CD4-positive, CD25-positive, alpha-beta regulatory T cell (primary cell): ENCODE data around the gene COPB1. TPM values are rescaled to one million over a fixed set of nuclear protein-coding genes. Genes with fewer than 3 reads are reported as not detected.
A peak's percentile ranks its signal among the peaks of the same experiment; 100 is the strongest.

Source experiments
- ATAC-seq, 2 donors: fragments of 150-1000 bp; cut with Tn5 transposase; one replicate each; pipeline ENCODE4 v1.10.0; 2021; ENCODE audit warnings: low read depth in 2 of 2, moderate number of reproducible peaks in 2 of 2, moderate library complexity in 1 of 2
- DNase-seq, 3 donors: peaks; one replicate each; pipeline versions ENCODE4 v3.0.0 to v3.0.0-alpha.2; 2012 to 2022; ENCODE audit warnings: mixed read lengths in 1 of 3
- H3K27ac ChIP-seq: one replicate; pipeline ENCODE4 v1.7.0; 2013; ENCODE audit warnings: mild to moderate bottlenecking, low read length; ENCODE audit not compliant: insufficient read depth, poor library complexity, severe bottlenecking
- H3K27me3 ChIP-seq: one replicate; pipeline ENCODE4 v1.7.0; 2013; ENCODE audit warnings: low read length; ENCODE audit not compliant: control insufficient read depth, insufficient read depth
- H3K36me3 ChIP-seq: one replicate; pipeline ENCODE4 v1.7.0; 2013; ENCODE audit warnings: mild to moderate bottlenecking, low read length, moderate library complexity; ENCODE audit not compliant: control insufficient read depth, insufficient read depth
- H3K4me1 ChIP-seq: 2 replicates; pipeline ENCODE4 v1.7.0; 2013; ENCODE audit warnings: mild to moderate bottlenecking, low read length; ENCODE audit not compliant: insufficient read depth, control insufficient read depth, poor library complexity, severe bottlenecking
- H3K4me3 ChIP-seq: one replicate; pipeline ENCODE4 v1.7.0; 2013; ENCODE audit warnings: low read depth, mild to moderate bottlenecking, low read length, moderate library complexity
- H3K9me3 ChIP-seq, 2 experiments: 1 replicate in 1 of 2; 2 replicates in 1 of 2; pipeline ENCODE4 v1.7.0; 2013; ENCODE audit warnings: low read length in 2 of 2, mild to moderate bottlenecking in 1 of 2, moderate library complexity in 1 of 2; ENCODE audit not compliant: control insufficient read depth in 2 of 2
- H3K27ac Mint-ChIP-seq, 3 donors: one replicate each; pipeline ENCODE4 v1.8.0; 2020 to 2022; ENCODE audit warnings: mild to moderate bottlenecking in 3 of 3, mixed read lengths in 3 of 3, moderate library complexity in 2 of 3
- H3K27me3 Mint-ChIP-seq: one replicate; pipeline ENCODE4 v1.8.0; 2022; ENCODE audit warnings: mild to moderate bottlenecking, mixed read lengths
- H3K36me3 Mint-ChIP-seq: one replicate; pipeline ENCODE4 v1.8.0; 2020; ENCODE audit warnings: mixed read lengths
- H3K4me1 Mint-ChIP-seq, 4 donors: one replicate each; pipeline ENCODE4 v1.8.0; 2020 to 2022; ENCODE audit warnings: mixed read lengths in 4 of 4, mild to moderate bottlenecking in 1 of 4
- H3K4me3 Mint-ChIP-seq, 4 donors: one replicate each; pipeline ENCODE4 v1.8.0; 2020 to 2022; ENCODE audit warnings: mild to moderate bottlenecking in 4 of 4, mixed read lengths in 4 of 4, moderate library complexity in 3 of 4
- H3K9me3 Mint-ChIP-seq, 7 donors: one replicate each; pipeline ENCODE4 v1.8.0; 2020 to 2022; ENCODE audit warnings: mixed read lengths in 7 of 7, mild to moderate bottlenecking in 3 of 7, moderate library complexity in 2 of 7
- polyA plus RNA-seq, 4 donors: library from polyadenylated mRNA; unstranded; fragments of 300-500 nt; fragmentation: Illumina TruSeq; gene quantifications; one replicate each; pipeline ENCODE4 v1.2.3, GENCODE V29; 2021
- total RNA-seq: library from RNA; stranded (reverse); gene quantifications from one replicate; pipeline ENCODE4 v1.2.3, GENCODE V29; 2022

Gene COPB1
- total and polyA plus RNA-seq, 5 donors from 2014 or later = 66.1 to 94.9 (median 78.0) TPM

GRCh38 chr11:14463623-14464022 is 36.0 kb downstream of the COPB1 start:
- Mint-ChIP-seq H3K4me3 (no peak overlapping the region), H3K36me3 (peaks cover 32% of the 10 kb centered on the region), H3K27me3 (no peaks in the 10 kb centered on the region), H3K27ac (no peak overlapping the region), H3K9me3 (no peaks in the 10 kb centered on the region), H3K4me1 (peaks cover 12 to 16% (median 14%) of the 10 kb centered on the region in 4 donors)
- peaks cover 15% of the 10 kb centered on the region for H3K4me1 ChIP-seq
- H3K9me3 ChIP-seq = no peaks in the 10 kb centered on the region
- H3K27me3 ChIP-seq = no peaks in the 10 kb centered on the region
- DNase-seq (no peak), ATAC-seq (no peak)
- peaks cover 97% of the 10 kb centered on the region for H3K36me3 ChIP-seq
- peak overlapping the region; percentile 26 for H3K4me3 ChIP-seq
- H3K27ac ChIP-seq = no peak overlapping the region

DNA sequence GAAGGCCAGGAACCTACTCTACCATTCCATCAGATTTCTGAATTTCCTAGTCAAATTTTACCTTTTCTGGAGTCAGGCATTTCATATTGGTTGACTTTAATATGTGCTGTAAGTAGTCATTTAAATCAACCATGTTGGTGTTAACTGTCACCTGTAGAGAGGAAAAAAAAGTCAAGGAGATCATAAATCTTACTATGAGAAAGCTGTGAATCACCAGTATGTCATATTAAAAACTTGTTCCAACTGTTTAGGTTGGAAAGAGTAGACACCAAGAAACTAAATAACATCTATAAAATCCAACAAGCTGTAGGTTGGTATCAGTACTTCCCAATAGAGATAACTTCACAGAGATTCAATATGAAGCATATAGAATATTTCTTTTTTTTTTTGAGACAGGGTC is 39.5 kb downstream of the COPB1 start:
- Mint-ChIP-seq H3K36me3 (peaks cover 32% of the 10 kb centered on the region), H3K27ac (peak overlapping the region in 2 of 3 donors; percentile 62 to 71)

DNA sequence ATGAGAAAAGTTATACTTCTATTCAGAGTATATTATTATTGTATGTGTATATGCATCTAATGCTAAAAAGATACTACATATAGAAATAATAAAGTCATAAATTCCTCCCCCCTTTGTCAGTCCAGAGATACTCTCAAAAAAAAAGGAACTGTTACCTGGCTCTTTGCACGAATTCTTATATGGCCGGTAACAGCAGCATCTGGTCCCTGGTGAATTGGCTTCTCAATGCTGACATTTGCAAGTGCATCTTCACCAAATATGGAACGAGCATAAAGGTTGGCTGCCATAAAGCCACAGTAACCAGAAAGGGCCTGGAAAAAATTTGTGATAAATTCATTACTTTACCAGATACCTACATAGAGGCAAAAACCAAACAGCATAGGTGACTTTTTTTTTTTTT is 41.2 kb downstream of the COPB1 start:
- ATAC-seq (no peak), DNase-seq (no peak)
- no peak overlapping the region for H3K4me3 ChIP-seq
- H3K4me1 ChIP-seq = peaks cover 2% of the 10 kb centered on the region
- H3K4me3 Mint-ChIP-seq = no peak overlapping the region
- H3K4me1 Mint-ChIP-seq = peaks cover 2 to 7% (median 4%) of the 10 kb centered on the region in 4 donors
- no peak overlapping the region for H3K27ac Mint-ChIP-seq
- no peaks in the 10 kb centered on the region for H3K9me3 Mint-ChIP-seq
- H3K36me3 Mint-ChIP-seq = peaks cover 32% of the 10 kb centered on the region
- H3K27me3 Mint-ChIP-seq = no peaks in the 10 kb centered on the region
- no peaks in the 10 kb centered on the region for H3K9me3 ChIP-seq
- peaks cover 71% of the 10 kb centered on the region for H3K36me3 ChIP-seq
- no peak overlapping the region for H3K27ac ChIP-seq
- no peaks in the 10 kb centered on the region for H3K27me3 ChIP-seq

More for the DNA sequence above, 39.5 kb downstream of the COPB1 start:
- H3K4me1 Mint-ChIP-seq = peaks cover 2 to 4% (median 3%) of the 10 kb centered on the region in 4 donors
- Histone ChIP-seq H3K27ac (no peak overlapping the region), H3K4me1 (peaks cover 15% of the 10 kb centered on the region), H3K9me3 (no peaks in the 10 kb centered on the region), H3K27me3 (no peaks in the 10 kb centered on the region), H3K36me3 (peaks cover 87% of the 10 kb centered on the region), H3K4me3 (no peak overlapping the region)
- no peak for ATAC-seq
- H3K4me3 Mint-ChIP-seq = no peak overlapping the region
- H3K27me3 Mint-ChIP-seq = no peaks in the 10 kb centered on the region
- no peaks in the 10 kb centered on the region for H3K9me3 Mint-ChIP-seq
- no peak for DNase-seq

DNA sequence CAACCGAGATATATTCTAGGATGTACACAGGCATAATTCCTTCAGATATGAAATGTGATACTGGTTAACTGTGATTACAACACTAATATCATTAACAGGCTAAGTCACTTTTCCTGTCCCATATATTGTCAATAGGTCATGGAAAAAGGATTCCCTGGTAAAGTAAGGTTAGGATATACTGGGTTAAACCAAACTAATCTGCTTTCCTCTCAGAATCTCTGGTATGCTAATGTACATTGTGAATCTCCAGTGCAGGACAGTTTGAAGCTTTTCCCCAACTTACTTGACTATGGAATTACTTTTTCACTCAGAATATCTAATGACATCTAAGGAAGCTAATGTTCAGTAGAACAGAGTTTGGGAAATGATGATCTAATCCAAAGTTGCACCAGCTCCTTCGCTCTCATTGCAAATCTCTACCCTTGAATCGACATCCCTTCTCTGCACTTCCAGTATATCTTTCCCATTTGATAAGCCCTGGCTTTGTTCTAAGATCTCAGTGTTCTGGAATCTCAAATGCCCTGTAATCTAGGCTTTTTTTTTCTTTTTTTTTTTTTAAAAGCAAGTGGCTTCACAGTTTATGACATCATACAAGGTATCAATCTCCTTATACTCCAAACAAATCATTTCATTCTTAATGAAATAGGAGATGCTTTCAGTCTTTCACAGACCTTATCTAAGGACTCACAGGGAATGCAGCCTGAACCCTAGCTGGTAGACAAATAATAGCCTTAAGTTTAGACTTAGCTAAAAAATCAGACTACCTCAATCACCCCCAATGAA is 43.8 kb downstream of the COPB1 start:
- H3K4me3 Mint-ChIP-seq = no peak overlapping the region

GRCh38 chr11:14454861-14455632 is 44.6 kb downstream of the COPB1 start:
- H3K9me3 ChIP-seq = no peaks in the 10 kb centered on the region
- Mint-ChIP-seq H3K9me3 (no peaks in the 10 kb centered on the region), H3K27me3 (no peaks in the 10 kb centered on the region), H3K4me1 (peaks cover 4 to 18% (median 10%) of the 10 kb centered on the region in 4 donors), H3K36me3 (peaks cover 37% of the 10 kb centered on the region), H3K27ac (peak overlapping the region in 1 of 3 donors; percentile 89), H3K4me3 (no peak overlapping the region)
- H3K4me1 ChIP-seq = peaks cover 5% of the 10 kb centered on the region
- no peaks in the 10 kb centered on the region for H3K27me3 ChIP-seq
- H3K4me3 ChIP-seq = no peak overlapping the region
- H3K36me3 ChIP-seq = peaks cover 38% of the 10 kb centered on the region
- ATAC-seq = peak in 1 of 2 donors; percentile 48
- peak in 2 of 3 donors; percentile 23 to 63 for DNase-seq
- no peak overlapping the region for H3K27ac ChIP-seq

More for the DNA sequence above, 43.8 kb downstream of the COPB1 start:
- peaks cover 38% of the 10 kb centered on the region for H3K36me3 Mint-ChIP-seq
- no peak overlapping the region for H3K4me3 ChIP-seq
- H3K9me3 ChIP-seq = no peaks in the 10 kb centered on the region
- peaks cover 5% of the 10 kb centered on the region for H3K4me1 ChIP-seq
- no peak for DNase-seq
- H3K4me1 Mint-ChIP-seq = peaks cover 4 to 14% (median 10%) of the 10 kb centered on the region in 4 donors
- H3K27ac Mint-ChIP-seq = peak overlapping the region in 1 of 3 donors; percentile 76
- ATAC-seq = no peak
- no peaks in the 10 kb centered on the region for H3K9me3 Mint-ChIP-seq
- H3K27ac ChIP-seq = no peak overlapping the region
- no peaks in the 10 kb centered on the region for H3K27me3 ChIP-seq
- peaks cover 46% of the 10 kb centered on the region for H3K36me3 ChIP-seq
- no peaks in the 10 kb centered on the region for H3K27me3 Mint-ChIP-seq

DNA sequence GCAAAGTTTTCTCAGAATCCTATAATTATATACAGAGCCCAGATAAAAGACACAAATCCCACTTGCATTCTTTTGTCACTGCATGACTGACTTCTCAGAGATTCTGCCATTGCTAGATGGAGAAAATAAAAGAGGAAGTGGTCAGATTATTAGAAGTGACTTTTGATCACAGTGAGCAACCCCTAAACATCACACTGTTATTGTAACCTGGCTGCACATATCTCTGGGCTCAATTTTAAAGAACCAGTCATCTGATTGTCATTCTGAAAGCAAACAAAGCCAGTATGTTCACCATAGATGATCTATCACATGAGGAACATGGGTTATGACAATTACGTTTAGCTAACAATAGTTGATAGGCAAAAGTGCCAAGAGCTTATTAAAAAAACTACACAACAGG is 47.8 kb downstream of the COPB1 start:
- ATAC-seq (no peak), DNase-seq (no peak)
- Histone ChIP-seq H3K27ac (no peak overlapping the region), H3K36me3 (peaks cover 12% of the 10 kb centered on the region), H3K4me3 (no peak overlapping the region), H3K27me3 (no peaks in the 10 kb centered on the region), H3K9me3 (no peaks in the 10 kb centered on the region), H3K4me1 (peaks cover 10% of the 10 kb centered on the region)
- no peak overlapping the region for H3K4me3 Mint-ChIP-seq
- H3K4me1 Mint-ChIP-seq = peaks cover 10 to 30% (median 18%) of the 10 kb centered on the region in 4 donors
- H3K27me3 Mint-ChIP-seq = no peaks in the 10 kb centered on the region
- peaks cover 17% of the 10 kb centered on the region for H3K36me3 Mint-ChIP-seq
- peak overlapping the region in 2 of 3 donors; percentile 32 to 65 for H3K27ac Mint-ChIP-seq
- no peaks in the 10 kb centered on the region for H3K9me3 Mint-ChIP-seq

- no peaks in the 10 kb centered on the region for H3K9me3 ChIP-seq
- H3K4me3 ChIP-seq = no peak overlapping the region
- Mint-ChIP-seq H3K36me3 (peaks cover 13% of the 10 kb centered on the region), H3K9me3 (no peaks in the 10 kb centered on the region), H3K27ac (no peak overlapping the region), H3K4me3 (no peak overlapping the region), H3K27me3 (no peaks in the 10 kb centered on the region), H3K4me1 (peaks cover 19 to 36% (median 28%) of the 10 kb centered on the region in 4 donors)
- H3K27ac ChIP-seq = no peak overlapping the region
- H3K36me3 ChIP-seq = no peaks in the 10 kb centered on the region
- H3K4me1 ChIP-seq = peaks cover 13% of the 10 kb centered on the region
- ATAC-seq (no peak), DNase-seq (no peak)
- no peaks in the 10 kb centered on the region for H3K27me3 ChIP-seq
These were observed 50.3 kb downstream of the COPB1 start for GRCh38 chr11:14449302-14449714.
